ENCODE results near the gene CD58.

The CD58 gene

GRCh38 chr1:116545359-116545705, 25.5 kb downstream of the CD58 start:
- TF ChIP-seq CTCF (IDR thresholded peaks at IDR 0.05; ENCODE audit: poor library complexity, severe bottlenecking), result no peak
- H3K4me1 ChIP-seq (ENCODE audit: insufficient read depth, poor library complexity, severe bottlenecking), result peaks cover 6% of the 10 kb centered on the region

GRCh38 chr1:116544588-116545358, 26.1 kb downstream of the CD58 start:
- no peak overlapping the region for H3K4me3 ChIP-seq (ENCODE audit: severe bottlenecking)
- no peak for ATAC-seq (ENCODE audit: low read depth)
- no peak for DNase-seq (ENCODE audit: low spot score)
- no peaks in the 10 kb centered on the region for H3K9me3 ChIP-seq (ENCODE audit: severe bottlenecking)
- H3K27ac ChIP-seq (ENCODE audit: poor library complexity, severe bottlenecking), result no peak overlapping the region
- TF ChIP-seq CTCF (IDR thresholded peaks at IDR 0.05; ENCODE audit: poor library complexity, severe bottlenecking), result no peak
- H3K27me3 ChIP-seq (ENCODE audit: insufficient read depth, poor library complexity, severe bottlenecking), result no peaks in the 10 kb centered on the region
- peaks cover 11% of the 10 kb centered on the region for H3K4me1 ChIP-seq (ENCODE audit: insufficient read depth, poor library complexity, severe bottlenecking)
- peaks cover 7% of the 10 kb centered on the region for H3K36me3 ChIP-seq (ENCODE audit: low read depth)

More at GRCh38 chr1:116545359-116545705, 25.5 kb downstream of the CD58 start:
- H3K9me3 ChIP-seq (ENCODE audit: severe bottlenecking), result no peaks in the 10 kb centered on the region
- peaks cover 7% of the 10 kb centered on the region for H3K36me3 ChIP-seq (ENCODE audit: low read depth)
- ATAC-seq (ENCODE audit: low read depth) (no peak), DNase-seq (ENCODE audit: low spot score) (no peak)
- no peaks in the 10 kb centered on the region for H3K27me3 ChIP-seq (ENCODE audit: insufficient read depth, poor library complexity, severe bottlenecking)
- H3K27ac ChIP-seq (ENCODE audit: poor library complexity, severe bottlenecking), result no peak overlapping the region
- H3K4me3 ChIP-seq (ENCODE audit: severe bottlenecking), result no peak overlapping the region

GRCh38 chr1:116540088-116540487, 30.7 kb downstream of the CD58 start:
- ATAC-seq (ENCODE audit: low read depth) (no peak), DNase-seq (ENCODE audit: low spot score) (no peak)
- Histone ChIP-seq H3K27ac (ENCODE audit: poor library complexity, severe bottlenecking) (peak overlapping the region; percentile 24), H3K4me3 (ENCODE audit: severe bottlenecking) (no peak overlapping the region), H3K4me1 (ENCODE audit: insufficient read depth, poor library complexity, severe bottlenecking) (peaks cover 48% of the 10 kb centered on the region), H3K9me3 (ENCODE audit: severe bottlenecking) (no peaks in the 10 kb centered on the region), H3K36me3 (ENCODE audit: low read depth) (peaks cover 11% of the 10 kb centered on the region), H3K27me3 (ENCODE audit: insufficient read depth, poor library complexity, severe bottlenecking) (no peaks in the 10 kb centered on the region)
- TF ChIP-seq CTCF (IDR thresholded peaks at IDR 0.05; ENCODE audit: poor library complexity, severe bottlenecking), result no peak

GRCh38 chr1:116538544-116538943, 32.3 kb downstream of the CD58 start:
- H3K36me3 ChIP-seq (ENCODE audit: low read depth), result peaks cover 18% of the 10 kb centered on the region
- H3K9me3 ChIP-seq (ENCODE audit: severe bottlenecking), result no peaks in the 10 kb centered on the region
- H3K27me3 ChIP-seq (ENCODE audit: insufficient read depth, poor library complexity, severe bottlenecking), result no peaks in the 10 kb centered on the region
- TF ChIP-seq CTCF (IDR thresholded peaks at IDR 0.05; ENCODE audit: poor library complexity, severe bottlenecking), result no peak
- DNase-seq (ENCODE audit: low spot score), result no peak
- H3K4me1 ChIP-seq (ENCODE audit: insufficient read depth, poor library complexity, severe bottlenecking), result peaks cover 45% of the 10 kb centered on the region
- H3K27ac ChIP-seq (ENCODE audit: poor library complexity, severe bottlenecking), result peak overlapping the region; percentile 87
- peak; percentile 59 for ATAC-seq (ENCODE audit: low read depth)
- H3K4me3 ChIP-seq (ENCODE audit: severe bottlenecking), result no peak overlapping the region

GRCh38 chr1:116537898-116538297, 32.9 kb downstream of the CD58 start:
- no peak overlapping the region for H3K4me3 ChIP-seq (ENCODE audit: severe bottlenecking)
- DNase-seq (ENCODE audit: low spot score) (no peak), ATAC-seq (ENCODE audit: low read depth) (no peak)
- no peak for TF ChIP-seq CTCF (IDR thresholded peaks at IDR 0.05; ENCODE audit: poor library complexity, severe bottlenecking)
- no peaks in the 10 kb centered on the region for H3K27me3 ChIP-seq (ENCODE audit: insufficient read depth, poor library complexity, severe bottlenecking)
- H3K27ac ChIP-seq (ENCODE audit: poor library complexity, severe bottlenecking), result peak overlapping the region; percentile 87
- peaks cover 45% of the 10 kb centered on the region for H3K4me1 ChIP-seq (ENCODE audit: insufficient read depth, poor library complexity, severe bottlenecking)
- H3K36me3 ChIP-seq (ENCODE audit: low read depth), result peaks cover 15% of the 10 kb centered on the region
- H3K9me3 ChIP-seq (ENCODE audit: severe bottlenecking), result no peaks in the 10 kb centered on the region

Data from RWPE2 (cell line).